Measurements from ENCODE around the gene NAA20.

GRCh38 chr20:19986419-19986818, 30.7 kb upstream of the NAA20 start:
- TF ChIP-seq CTCF (IDR thresholded peaks at IDR 0.05 in 8 of 11, conservative IDR thresholded peaks at IDR 0.05 in 3 of 11): no peak
- no peak for TF ChIP-seq POLR2AphosphoS5 (IDR thresholded peaks at IDR 0.05)
- TF ChIP-seq POLR2A (IDR thresholded peaks at IDR 0.05): no peak

All from spleen (tissue), 7 donors.